Activated B cell treated with CpG ODN at 0.5 μM for 24 hours (primary cell): ENCODE results near the gene CPEB3. TPM values are rescaled to one million over a fixed set of nuclear protein-coding genes. Genes with fewer than 3 reads are reported as not detected.
A peak's percentile ranks its signal among the peaks of the same experiment; 100 is the strongest.

Experiments
- ATAC-seq: fragments of 200-7000 bp; cut with Tn5 transposase; one replicate; pipeline ENCODE4 v1.10.0; 2021; ENCODE audit warnings: low read depth, mild to moderate bottlenecking, moderate library complexity
- CTCF ChIA-PET: fragments of 350-600 bp; sonication (Branson Sonifier 250); formaldehyde crosslinking; loops from one replicate; lab custom pipeline; 2021; ENCODE audit warnings: antibody characterized with exemption; lab: Charles Lee
- POLR2A ChIA-PET: fragments of 350-600 bp; sonication (Branson Sonifier 250); formaldehyde crosslinking; loops from one replicate; lab custom pipeline; 2021; ENCODE audit warnings: antibody characterized with exemption; lab: Charles Lee
- DNase-seq: peaks from one replicate; pipeline ENCODE4 v3.0.0; 2022
- H3K27ac Mint-ChIP-seq: one replicate; pipeline ENCODE4 v1.8.0; 2020; ENCODE audit warnings: mixed read lengths
- H3K27me3 Mint-ChIP-seq: one replicate; pipeline ENCODE4 v1.8.0; 2021; ENCODE audit warnings: mixed read lengths
- H3K36me3 Mint-ChIP-seq: one replicate; pipeline ENCODE4 v1.8.0; 2021; ENCODE audit warnings: low read depth, mixed read lengths
- H3K4me1 Mint-ChIP-seq: one replicate; pipeline ENCODE4 v1.8.0; 2021; ENCODE audit warnings: mixed read lengths
- H3K4me3 Mint-ChIP-seq: one replicate; pipeline ENCODE4 v1.8.0; 2020; ENCODE audit warnings: mild to moderate bottlenecking, mixed read lengths
- H3K9me3 Mint-ChIP-seq: one replicate; pipeline ENCODE4 v1.8.0; 2020; ENCODE audit warnings: mixed read lengths
- CTCF ChIP-seq: fragments of 200-600 bp; IDR thresholded peaks from one replicate; pipeline ENCODE4 v1.8.0; 2022; ENCODE audit warnings: antibody characterized with exemption, mild to moderate bottlenecking
- intact Hi-C: fragments of 100-400 bp; cut with micrococcal nuclease; formaldehyde crosslinking; loops from one replicate; pipeline ENCODE4 v1.15.1; 2024
- total RNA-seq: library from RNA; stranded (reverse); gene quantifications from 2 replicates; pipeline ENCODE4 v1.2.3, GENCODE V29; 2022

Gene CPEB3
- total RNA-seq, 1 donor from 2014 or later = 2.5 TPM

- no peak for ATAC-seq
- no peak for TF ChIP-seq CTCF
- DNase-seq = no peak
- ChIA-PET POLR2A (no interaction called here), CTCF (no interaction called here)
- Mint-ChIP-seq H3K4me3 (no peak overlapping the region), H3K36me3 (peaks cover 2% of the 10 kb centered on the region), H3K4me1 (peaks cover 19% of the 10 kb centered on the region), H3K27me3 (no peaks in the 10 kb centered on the region), H3K9me3 (no peaks in the 10 kb centered on the region), H3K27ac (no peak overlapping the region)
- intact Hi-C loops = no loop called here
Measured at GRCh38 chr10:92268748-92269147, 22.1 kb downstream of the CPEB3 start.

- Mint-ChIP-seq H3K4me1 (peaks cover 19% of the 10 kb centered on the region), H3K27me3 (no peaks in the 10 kb centered on the region), H3K36me3 (peaks cover 2% of the 10 kb centered on the region), H3K9me3 (no peaks in the 10 kb centered on the region), H3K4me3 (no peak overlapping the region), H3K27ac (no peak overlapping the region)
- no peak for TF ChIP-seq CTCF
- ChIA-PET POLR2A (interaction anchor here (0.6 kb wide), 1 partner anchor 55 kb away, joined by 3 read pairs; no protein-coding TSS in a partner anchor), CTCF (no interaction called here)
- intact Hi-C loops = no loop called here
- DNase-seq = no peak
- no peak for ATAC-seq
Measured at GRCh38 chr10:92267343-92267742, 23.5 kb downstream of the CPEB3 start.

GRCh38 chr10:92265687-92266258, 25.1 kb downstream of the CPEB3 start:
- ChIA-PET POLR2A (interaction anchor here (0.5 kb wide), 1 partner anchor 25 kb away, joined by 3 read pairs; the partner anchor contains the start of genes CPEB3 and MARCHF5), CTCF (no interaction called here)
- DNase-seq (no peak), ATAC-seq (peak; percentile 54)
- TF ChIP-seq CTCF = no peak
- peaks cover 19% of the 10 kb centered on the region for H3K4me1 Mint-ChIP-seq
- peaks cover 2% of the 10 kb centered on the region for H3K36me3 Mint-ChIP-seq
- H3K27me3 Mint-ChIP-seq = no peaks in the 10 kb centered on the region
- intact Hi-C loops = no loop called here
- no peak overlapping the region for H3K27ac Mint-ChIP-seq
- H3K9me3 Mint-ChIP-seq = no peaks in the 10 kb centered on the region
- no peak overlapping the region for H3K4me3 Mint-ChIP-seq

DNA sequence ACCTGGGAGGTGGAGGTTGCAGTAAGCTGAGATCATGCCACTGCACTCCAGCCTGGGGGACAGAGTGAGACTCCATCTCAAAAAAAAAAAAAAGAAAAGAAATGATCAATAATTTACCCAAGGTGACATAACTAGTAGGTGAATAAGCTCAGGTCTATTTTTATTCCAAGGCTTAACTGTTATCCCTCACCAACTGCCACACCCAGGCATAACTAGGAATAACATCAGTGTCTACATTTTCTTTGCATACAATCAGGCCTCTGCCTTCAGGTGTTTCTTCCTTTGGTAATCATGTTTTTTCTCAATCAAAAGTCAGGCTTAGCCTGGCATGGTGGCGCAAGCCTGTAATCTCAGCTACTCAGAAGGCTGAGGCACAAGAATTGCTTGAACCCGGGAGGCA, 26.6 kb downstream of the CPEB3 start:
- Mint-ChIP-seq H3K9me3 (no peaks in the 10 kb centered on the region), H3K27ac (no peak overlapping the region), H3K27me3 (no peaks in the 10 kb centered on the region), H3K36me3 (peaks cover 2% of the 10 kb centered on the region), H3K4me3 (no peak overlapping the region), H3K4me1 (peaks cover 19% of the 10 kb centered on the region)
- DNase-seq (no peak), ATAC-seq (no peak)
- TF ChIP-seq CTCF = no peak
- POLR2A ChIA-PET = no interaction called here
- CTCF ChIA-PET = no interaction called here
- intact Hi-C loops = no loop called here

- H3K27me3 Mint-ChIP-seq = no peaks in the 10 kb centered on the region
- no peak overlapping the region for H3K4me3 Mint-ChIP-seq
- no peak for DNase-seq
- POLR2A ChIA-PET = no interaction called here
- H3K27ac Mint-ChIP-seq = no peak overlapping the region
- peaks cover 2% of the 10 kb centered on the region for H3K36me3 Mint-ChIP-seq
- intact Hi-C loops = no loop called here
- no peaks in the 10 kb centered on the region for H3K9me3 Mint-ChIP-seq
- TF ChIP-seq CTCF = no peak
- peaks cover 15% of the 10 kb centered on the region for H3K4me1 Mint-ChIP-seq
- ATAC-seq = no peak
- CTCF ChIA-PET = no interaction called here
Measured at GRCh38 chr10:92263396-92263795, 27.5 kb downstream of the CPEB3 start.
